SJCRH30 (cell line): ENCODE measurements around the gene MYBPH. TPM values are rescaled to one million over a fixed set of nuclear protein-coding genes. Genes with fewer than 3 reads are reported as not detected.

Experiments
- DNase-seq, 2 experiments: peaks; one replicate each; pipeline ENCODE4 v3.0.0-alpha.2; 2015 to 2020
- H3K27ac ChIP-seq: fragments of 250-450 bp; sonication (Bioruptor Pico); 2 replicates; pipeline ENCODE4 v1.5.1; 2020; ENCODE audit warnings: mild to moderate bottlenecking, moderate library complexity
- H3K27me3 ChIP-seq: fragments of 250-450 bp; sonication (Bioruptor Pico); 2 replicates; pipeline ENCODE4 v1.5.1; 2020; ENCODE audit warnings: mild to moderate bottlenecking, moderate library complexity
- H3K36me3 ChIP-seq: fragments of 250-450 bp; sonication (Bioruptor Pico); 2 replicates; pipeline ENCODE4 v1.5.1; 2020; ENCODE audit warnings: mild to moderate bottlenecking, moderate library complexity
- H3K4me1 ChIP-seq: fragments of 250-450 bp; sonication (Bioruptor Pico); 2 replicates; pipeline ENCODE4 v1.5.1; 2020; ENCODE audit warnings: mild to moderate bottlenecking, moderate library complexity
- H3K4me3 ChIP-seq: fragments of 250-450 bp; sonication (Bioruptor Pico); 2 replicates; pipeline ENCODE4 v1.5.1; 2020; ENCODE audit warnings: mild to moderate bottlenecking, moderate library complexity
- H3K9me3 ChIP-seq: fragments of 250-450 bp; sonication (Bioruptor Pico); replicated peaks from 2 replicates; pipeline ENCODE4 v1.5.1; 2020; ENCODE audit warnings: mild to moderate bottlenecking, moderate library complexity
- total RNA-seq: library from RNA; depleted of rRNA; stranded (reverse); fragments of >200 nt; shearing (Covaris generic); gene quantifications from 2 replicates; pipeline ENCODE4 v1.2.3, GENCODE V29; 2014

The MYBPH gene
- total RNA-seq, 1 experiment from 2014 or later, result 1.8 TPM

DNA sequence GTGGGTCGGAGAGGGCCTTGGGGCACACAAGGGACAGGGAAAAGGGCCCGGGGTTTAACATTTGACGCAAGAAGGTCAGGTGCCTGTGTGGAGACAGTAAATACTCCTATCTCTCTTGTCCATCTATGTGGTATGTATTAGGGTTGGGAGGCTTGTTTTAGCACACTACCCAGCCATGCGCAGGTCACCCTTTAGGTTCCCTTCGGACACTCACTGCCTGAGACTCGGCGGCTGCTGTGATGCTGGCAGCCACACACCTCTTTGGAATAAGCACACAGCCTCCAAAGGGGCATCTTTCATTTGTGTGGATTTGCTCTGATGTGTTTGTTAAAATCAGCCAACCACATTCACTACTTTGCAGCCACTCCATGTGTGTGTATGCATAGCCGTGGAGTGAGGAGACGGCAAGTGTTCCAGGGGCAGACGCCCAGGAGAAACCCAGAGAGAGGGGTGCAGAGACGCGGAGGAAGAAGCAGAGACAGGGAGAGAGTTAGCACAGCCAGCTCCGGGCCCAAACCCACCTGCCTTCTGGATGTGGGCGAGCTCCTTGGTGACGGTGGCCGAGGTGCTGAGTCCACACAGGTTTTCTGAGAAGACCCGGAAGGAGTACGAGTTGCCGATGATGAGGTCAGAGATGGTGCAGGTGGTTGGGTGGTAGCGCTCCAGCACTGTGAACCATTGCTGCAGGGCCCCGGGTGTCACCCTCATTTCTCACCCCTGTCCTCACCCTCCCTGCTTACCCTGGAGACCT, 5.7 kb downstream of the MYBPH start:
- Histone ChIP-seq H3K27me3 (no peaks in the 10 kb centered on the region), H3K36me3 (peaks cover 35% of the 10 kb centered on the region), H3K27ac (no peak overlapping the region), H3K4me3 (no peak overlapping the region), H3K9me3 (no peaks in the 10 kb centered on the region), H3K4me1 (peaks cover 33% of the 10 kb centered on the region)
- no peak for DNase-seq

DNA sequence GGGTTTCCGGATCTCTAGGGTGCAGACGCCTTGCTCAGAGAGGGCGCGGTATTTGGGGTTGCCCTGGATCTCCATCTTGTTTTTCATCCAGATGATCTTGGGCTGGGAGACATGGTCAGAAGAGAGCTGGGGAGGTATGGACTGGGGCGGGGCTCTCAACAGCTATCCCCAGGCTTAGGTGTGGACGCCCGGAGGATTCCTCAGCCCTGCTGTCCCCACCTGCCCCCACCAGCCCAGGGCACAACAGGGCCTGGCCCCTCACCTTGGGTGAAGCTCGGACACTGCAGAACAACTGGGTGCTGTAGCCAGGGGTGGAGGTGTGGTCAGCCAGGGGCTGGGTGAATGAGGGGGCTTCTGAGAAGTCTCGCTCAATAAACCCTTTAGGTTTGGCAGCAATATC, 6.6 kb downstream of the MYBPH start:
- H3K9me3 ChIP-seq, result no peaks in the 10 kb centered on the region
- H3K27ac ChIP-seq, result no peak overlapping the region
- DNase-seq, result no peak
- H3K4me3 ChIP-seq, result no peak overlapping the region
- no peaks in the 10 kb centered on the region for H3K27me3 ChIP-seq
- H3K36me3 ChIP-seq, result peaks cover 43% of the 10 kb centered on the region
- peaks cover 23% of the 10 kb centered on the region for H3K4me1 ChIP-seq

DNA sequence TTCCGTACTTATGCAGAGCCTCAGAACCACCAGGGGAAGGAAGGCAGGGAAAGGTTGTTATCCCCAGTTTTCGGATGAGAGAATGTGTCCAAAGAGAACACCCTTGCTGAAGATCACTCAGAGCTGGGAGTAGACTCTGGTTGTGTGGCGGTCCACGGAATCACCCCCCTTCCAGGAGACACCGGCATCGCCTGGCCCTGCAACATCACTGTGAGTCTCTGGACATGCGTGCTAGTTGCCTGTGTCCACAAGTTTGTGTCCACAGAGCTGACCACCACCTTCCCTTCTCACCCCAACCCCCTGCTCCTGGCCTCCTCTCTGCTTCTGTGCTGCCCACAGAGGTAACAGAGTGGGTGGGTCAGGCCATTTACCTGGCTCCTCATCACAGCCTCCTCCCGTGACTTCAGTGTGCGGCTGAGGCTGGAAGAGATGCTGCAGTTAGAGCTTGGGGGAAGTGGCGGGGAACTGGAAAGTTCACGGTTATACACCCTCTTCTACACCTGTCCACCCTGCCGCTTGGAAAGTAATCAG, 7.3 kb downstream of the MYBPH start:
- Histone ChIP-seq H3K9me3 (no peaks in the 10 kb centered on the region), H3K4me1 (peaks cover 16% of the 10 kb centered on the region), H3K36me3 (peaks cover 43% of the 10 kb centered on the region), H3K27me3 (no peaks in the 10 kb centered on the region), H3K4me3 (no peak overlapping the region), H3K27ac (no peak overlapping the region)
- DNase-seq, result no peak

DNA sequence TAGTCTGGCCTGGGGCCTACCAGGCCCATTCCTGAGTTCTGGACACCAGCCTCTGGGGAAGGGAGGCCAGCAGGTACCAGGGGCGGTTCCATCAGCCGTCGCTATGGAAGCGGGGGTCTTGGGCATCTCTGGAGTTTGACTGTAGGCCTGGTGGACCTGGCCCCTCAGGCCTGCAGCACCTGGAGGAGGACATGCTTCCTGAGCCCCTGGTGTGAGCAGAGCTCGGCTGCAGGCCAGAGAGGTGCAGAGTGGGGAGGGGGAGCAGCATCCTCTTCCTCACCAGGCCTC, 7.8 kb downstream of the MYBPH start:
- H3K36me3 ChIP-seq, result peaks cover 43% of the 10 kb centered on the region
- no peak overlapping the region for H3K27ac ChIP-seq
- H3K27me3 ChIP-seq, result no peaks in the 10 kb centered on the region
- H3K9me3 ChIP-seq, result no peaks in the 10 kb centered on the region
- H3K4me3 ChIP-seq, result no peak overlapping the region
- no peak for DNase-seq
- H3K4me1 ChIP-seq, result peaks cover 12% of the 10 kb centered on the region

DNA sequence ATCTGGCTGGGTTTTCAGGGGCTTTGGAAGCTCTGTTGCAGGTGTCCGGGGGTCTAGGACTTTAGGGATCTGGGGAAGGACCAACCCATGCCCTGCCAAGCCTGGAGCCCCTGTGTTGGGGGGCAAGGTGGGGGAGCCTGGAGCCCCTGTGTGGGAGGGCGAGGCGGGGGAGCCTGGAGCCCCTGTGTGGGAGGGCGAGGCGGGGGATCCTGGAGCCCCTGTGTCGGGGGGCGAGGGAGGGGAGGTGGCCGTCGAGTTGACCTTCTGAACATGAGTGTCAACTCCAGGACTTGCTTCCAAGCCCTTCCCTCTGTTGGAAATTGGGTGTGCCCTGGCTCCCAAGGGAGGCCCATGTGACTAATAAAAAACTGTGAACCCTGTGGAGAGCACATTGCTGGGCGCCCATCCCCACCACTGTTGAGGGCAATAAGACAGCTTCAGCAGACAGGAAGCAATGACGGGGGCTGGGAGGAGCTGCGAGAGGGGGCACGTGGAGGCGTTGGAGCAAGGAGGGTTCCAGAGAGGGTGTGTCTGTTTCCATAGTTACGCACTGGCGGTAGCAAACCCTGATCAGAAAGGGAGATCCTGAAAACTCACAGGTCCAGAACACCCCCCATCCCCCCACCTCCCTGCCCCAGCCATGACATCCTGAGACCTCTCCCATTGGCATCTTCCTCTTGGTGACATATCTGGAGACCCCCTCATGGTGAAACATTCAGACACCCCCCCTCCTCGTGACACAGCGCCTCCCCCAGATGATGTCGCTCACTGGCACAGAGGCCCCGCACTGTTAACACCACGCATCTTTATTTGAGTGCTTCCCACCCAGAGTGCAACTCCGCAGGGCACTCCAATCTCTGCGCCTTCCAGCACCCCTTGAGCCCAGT, 8.4 kb downstream of the MYBPH start:
- H3K4me1 ChIP-seq, result peaks cover 6% of the 10 kb centered on the region; the same call in 1 of the 2 replicates
- no peaks in the 10 kb centered on the region for H3K9me3 ChIP-seq
- H3K27me3 ChIP-seq, result no peaks in the 10 kb centered on the region
- no peak overlapping the region for H3K4me3 ChIP-seq
- H3K27ac ChIP-seq, result no peak overlapping the region
- peaks cover 43% of the 10 kb centered on the region for H3K36me3 ChIP-seq
- no peak for DNase-seq

DNA sequence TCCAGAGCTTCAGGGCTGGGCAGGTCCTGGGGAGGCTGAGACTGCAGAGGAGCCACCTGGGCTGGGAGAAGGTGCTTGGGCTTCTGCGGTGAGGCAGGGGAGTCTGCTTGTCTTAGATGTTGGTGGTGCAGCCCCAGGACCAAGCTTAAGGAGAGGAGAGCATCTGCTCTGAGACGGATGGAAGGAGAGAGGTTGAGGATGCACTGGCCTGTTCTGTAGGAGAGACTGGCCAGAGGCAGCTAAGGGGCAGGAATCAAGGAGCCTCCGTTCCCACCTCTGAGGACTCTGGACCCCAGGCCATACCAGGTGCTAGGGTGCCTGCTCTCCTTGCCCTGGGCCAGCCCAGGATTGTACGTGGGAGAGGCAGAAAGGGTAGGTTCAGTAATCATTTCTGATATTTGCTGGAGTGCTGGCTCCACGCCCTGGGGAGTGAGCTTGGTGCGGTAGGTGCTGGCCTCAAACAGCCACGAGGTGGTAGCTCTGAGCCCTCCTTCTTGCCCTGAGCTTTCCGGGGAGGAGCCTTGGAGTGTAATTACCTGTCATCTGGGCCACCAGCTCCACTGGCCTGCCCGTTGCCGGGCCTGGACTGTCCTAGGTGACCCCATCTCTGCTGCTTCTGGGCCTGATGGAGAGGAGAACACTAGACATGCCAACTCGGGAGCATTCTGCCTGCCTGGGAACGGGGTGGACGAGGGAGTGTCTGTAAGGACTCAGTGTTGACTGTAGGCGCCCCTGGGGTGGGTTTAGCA, 9.3 kb downstream of the MYBPH start:
- DNase-seq, result no peak
- H3K4me3 ChIP-seq, result no peak overlapping the region
- no peak overlapping the region for H3K27ac ChIP-seq
- no peaks in the 10 kb centered on the region for H3K9me3 ChIP-seq
- H3K4me1 ChIP-seq, result no peaks in the 10 kb centered on the region
- peaks cover 46% of the 10 kb centered on the region for H3K36me3 ChIP-seq
- H3K27me3 ChIP-seq, result no peaks in the 10 kb centered on the region

DNA sequence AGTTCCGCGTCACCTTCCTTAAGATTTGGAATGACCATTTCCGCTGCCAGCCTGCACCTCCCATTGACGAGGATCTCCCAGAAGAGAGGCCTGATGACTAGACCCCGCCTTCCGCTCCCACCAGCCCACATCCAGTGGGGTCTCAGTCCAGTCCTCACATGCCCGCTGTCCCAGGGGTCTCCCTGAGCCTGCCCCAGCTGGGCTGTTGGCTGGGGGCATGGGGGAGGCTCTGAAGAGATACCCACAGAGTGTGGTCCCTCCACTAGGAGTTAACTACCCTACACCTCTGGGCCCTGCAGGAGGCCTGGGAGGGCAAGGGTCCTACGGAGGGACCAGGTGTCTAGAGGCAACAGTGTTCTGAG, 9.8 kb downstream of the MYBPH start:
- Histone ChIP-seq H3K4me1 (no peaks in the 10 kb centered on the region), H3K36me3 (peaks cover 45% of the 10 kb centered on the region), H3K27me3 (no peaks in the 10 kb centered on the region), H3K4me3 (no peak overlapping the region), H3K27ac (no peak overlapping the region), H3K9me3 (no peaks in the 10 kb centered on the region)
- DNase-seq, result no peak

DNA sequence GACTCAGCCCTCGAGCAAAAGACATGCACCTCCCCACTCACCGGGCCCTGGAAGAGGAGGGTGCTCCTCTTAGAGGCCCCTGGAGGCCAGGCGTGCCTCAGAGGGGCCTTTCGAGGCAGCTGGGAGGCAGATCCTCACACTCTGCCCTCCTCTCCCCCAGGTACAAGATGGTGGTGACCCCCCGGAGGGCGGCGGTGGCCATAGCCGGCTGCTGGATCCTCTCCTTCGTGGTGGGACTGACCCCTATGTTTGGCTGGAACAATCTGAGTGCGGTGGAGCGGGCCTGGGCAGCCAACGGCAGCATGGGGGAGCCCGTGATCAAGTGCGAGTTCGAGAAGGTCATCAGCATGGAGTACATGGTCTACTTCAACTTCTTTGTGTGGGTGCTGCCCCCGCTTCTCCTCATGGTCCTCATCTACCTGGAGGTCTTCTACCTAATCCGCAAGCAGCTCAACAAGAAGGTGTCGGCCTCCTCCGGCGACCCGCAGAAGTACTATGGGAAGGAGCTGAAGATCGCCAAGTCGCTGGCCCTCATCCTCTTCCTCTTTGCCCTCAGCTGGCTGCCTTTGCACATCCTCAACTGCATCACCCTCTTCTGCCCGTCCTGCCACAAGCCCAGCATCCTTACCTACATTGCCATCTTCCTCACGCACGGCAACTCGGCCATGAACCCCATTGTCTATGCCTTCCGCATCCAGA, 10.4 kb downstream of the MYBPH start:
- no peaks in the 10 kb centered on the region for H3K27me3 ChIP-seq
- H3K9me3 ChIP-seq, result no peaks in the 10 kb centered on the region
- H3K36me3 ChIP-seq, result peaks cover 44% of the 10 kb centered on the region
- no peak overlapping the region for H3K27ac ChIP-seq
- no peaks in the 10 kb centered on the region for H3K4me1 ChIP-seq
- no peak for DNase-seq
- no peak overlapping the region for H3K4me3 ChIP-seq

DNA sequence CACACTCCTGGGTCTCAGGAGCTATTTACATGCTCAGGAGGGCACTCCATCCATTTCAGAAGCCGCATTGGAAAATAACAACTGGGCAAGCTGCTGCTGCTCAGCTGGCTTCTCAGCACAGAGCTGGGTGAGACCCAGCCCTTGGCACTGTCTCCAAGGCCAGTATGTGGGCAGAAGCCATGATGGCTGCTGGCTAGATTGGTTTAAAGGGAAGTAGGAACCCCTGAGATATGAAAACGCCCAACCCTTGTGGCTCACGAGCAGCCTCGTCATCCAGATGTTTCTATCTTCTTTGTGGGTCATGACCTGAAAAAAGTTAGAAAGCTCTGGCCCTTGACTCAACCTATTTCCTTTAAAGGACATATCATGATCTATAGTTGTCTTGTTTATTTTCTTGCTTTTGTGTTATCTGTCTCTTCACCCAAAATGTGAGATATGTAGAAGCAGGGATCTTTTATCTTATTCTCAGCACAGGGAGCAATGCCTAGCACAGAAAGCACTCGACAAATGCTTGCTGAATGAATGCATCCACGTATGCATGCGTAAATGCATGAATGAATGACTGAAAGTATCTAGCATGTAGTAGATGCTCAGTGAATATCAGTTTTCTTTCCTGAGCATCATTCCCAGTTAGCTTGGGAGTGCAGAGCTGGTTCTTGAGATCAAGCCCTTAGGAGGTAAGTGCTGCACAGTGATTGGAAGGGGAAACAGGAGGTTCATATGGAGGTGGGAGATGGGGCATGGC, 11.6 kb downstream of the MYBPH start:
- Histone ChIP-seq H3K4me1 (no peaks in the 10 kb centered on the region), H3K36me3 (peaks cover 50% of the 10 kb centered on the region), H3K4me3 (no peak overlapping the region), H3K27ac (no peak overlapping the region), H3K9me3 (no peaks in the 10 kb centered on the region), H3K27me3 (no peaks in the 10 kb centered on the region)
- no peak for DNase-seq

DNA sequence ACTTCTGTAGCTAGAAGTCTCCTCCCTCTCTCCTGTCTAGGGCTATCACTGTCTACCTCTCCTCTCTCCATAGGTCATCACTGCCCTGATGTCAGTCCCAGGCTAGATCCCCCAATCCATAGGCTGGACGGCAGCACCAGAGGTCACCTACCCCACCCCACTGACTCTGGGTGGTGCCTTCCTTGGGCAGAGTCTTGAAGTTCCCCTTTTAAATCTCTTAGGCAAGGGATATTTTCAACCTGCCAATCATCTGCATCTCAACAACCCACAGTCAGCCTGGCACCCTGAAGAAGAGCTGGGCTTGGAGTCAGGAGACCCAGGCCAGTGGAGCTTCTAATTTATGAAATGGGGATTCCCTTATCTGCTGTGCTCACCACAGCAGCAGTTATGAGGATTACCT, 13.2 kb downstream of the MYBPH start:
- Histone ChIP-seq H3K27me3 (no peaks in the 10 kb centered on the region), H3K9me3 (peaks cover 5% of the 10 kb centered on the region; the same call in 1 of the 2 replicates), H3K27ac (no peak overlapping the region), H3K4me3 (no peak overlapping the region), H3K36me3 (peaks cover 59% of the 10 kb centered on the region), H3K4me1 (no peaks in the 10 kb centered on the region)
- DNase-seq, result no peak

DNA sequence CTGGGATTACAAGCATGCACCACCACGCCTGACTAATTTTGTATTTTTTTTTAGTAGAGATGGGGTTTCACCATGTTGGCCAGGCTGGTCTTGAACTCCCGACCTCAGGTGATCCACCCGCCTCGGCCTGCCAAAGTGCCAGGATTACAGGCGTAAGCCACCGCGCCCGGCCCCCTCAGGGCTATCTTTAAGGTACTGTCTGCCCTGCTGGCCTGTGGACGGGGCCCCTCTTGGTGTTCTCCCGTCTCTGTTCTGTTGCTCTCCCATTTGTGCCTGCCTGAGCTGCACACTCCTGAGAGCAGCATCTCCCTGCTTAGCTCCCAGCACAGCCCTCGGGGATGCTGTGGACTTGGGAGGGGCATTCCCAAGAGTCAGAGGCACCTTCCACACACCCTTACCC, 13.9 kb downstream of the MYBPH start:
- Histone ChIP-seq H3K4me3 (no peak overlapping the region), H3K9me3 (peaks cover 5% of the 10 kb centered on the region; the same call in 1 of the 2 replicates), H3K27ac (no peak overlapping the region), H3K27me3 (no peaks in the 10 kb centered on the region), H3K4me1 (no peaks in the 10 kb centered on the region), H3K36me3 (peaks cover 63% of the 10 kb centered on the region)
- no peak for DNase-seq

DNA sequence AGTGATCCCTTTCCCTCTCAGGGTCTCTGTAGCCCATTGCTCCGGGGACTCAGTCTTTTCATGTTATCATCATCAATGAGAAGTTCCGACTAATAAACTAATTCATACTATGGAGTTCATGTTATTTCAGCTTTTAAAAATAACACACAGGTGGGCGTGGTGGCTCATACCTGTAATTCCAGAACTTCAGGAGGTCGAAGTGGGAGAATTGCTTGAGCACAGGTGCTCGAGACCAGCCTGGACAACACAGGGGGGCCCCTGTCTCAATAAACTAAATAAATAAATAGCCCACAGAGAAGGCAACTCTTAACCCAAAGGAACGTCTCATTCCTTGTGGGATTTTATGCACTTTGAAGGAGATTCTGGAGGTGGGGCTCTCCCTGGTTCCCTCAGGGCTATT, 14.5 kb downstream of the MYBPH start:
- DNase-seq, result no peak
- Histone ChIP-seq H3K4me1 (no peaks in the 10 kb centered on the region), H3K9me3 (peaks cover 5% of the 10 kb centered on the region; the same call in 1 of the 2 replicates), H3K36me3 (peaks cover 63% of the 10 kb centered on the region), H3K27me3 (no peaks in the 10 kb centered on the region), H3K4me3 (no peak overlapping the region), H3K27ac (no peak overlapping the region)

DNA sequence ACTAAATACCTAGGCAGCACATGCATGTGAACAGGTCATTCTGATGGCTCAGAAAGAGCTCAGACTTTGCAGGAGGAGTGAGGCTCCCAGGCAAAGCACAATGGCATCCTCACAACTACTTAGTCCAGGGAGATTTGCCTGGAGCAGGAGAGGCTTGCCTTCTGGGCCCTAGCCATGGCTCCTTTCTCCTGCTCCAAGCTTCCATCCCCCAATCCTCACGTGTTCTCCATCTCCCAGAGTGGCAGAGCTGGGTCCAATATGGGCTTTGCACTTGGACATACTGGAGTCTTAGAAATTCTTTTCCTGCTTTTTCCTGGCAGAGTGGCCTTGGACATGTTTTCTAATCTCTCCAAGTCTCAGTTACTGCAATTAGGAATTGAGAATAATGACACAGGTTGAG, 15.8 kb downstream of the MYBPH start:
- Histone ChIP-seq H3K36me3 (peaks cover 57% of the 10 kb centered on the region), H3K4me3 (no peak overlapping the region), H3K4me1 (no peaks in the 10 kb centered on the region), H3K27ac (no peak overlapping the region), H3K9me3 (peaks cover 5% of the 10 kb centered on the region; the same call in 1 of the 2 replicates), H3K27me3 (no peaks in the 10 kb centered on the region)
- no peak for DNase-seq
